ENCODE data around the gene TSTD1.

Gene TSTD1

DNA sequence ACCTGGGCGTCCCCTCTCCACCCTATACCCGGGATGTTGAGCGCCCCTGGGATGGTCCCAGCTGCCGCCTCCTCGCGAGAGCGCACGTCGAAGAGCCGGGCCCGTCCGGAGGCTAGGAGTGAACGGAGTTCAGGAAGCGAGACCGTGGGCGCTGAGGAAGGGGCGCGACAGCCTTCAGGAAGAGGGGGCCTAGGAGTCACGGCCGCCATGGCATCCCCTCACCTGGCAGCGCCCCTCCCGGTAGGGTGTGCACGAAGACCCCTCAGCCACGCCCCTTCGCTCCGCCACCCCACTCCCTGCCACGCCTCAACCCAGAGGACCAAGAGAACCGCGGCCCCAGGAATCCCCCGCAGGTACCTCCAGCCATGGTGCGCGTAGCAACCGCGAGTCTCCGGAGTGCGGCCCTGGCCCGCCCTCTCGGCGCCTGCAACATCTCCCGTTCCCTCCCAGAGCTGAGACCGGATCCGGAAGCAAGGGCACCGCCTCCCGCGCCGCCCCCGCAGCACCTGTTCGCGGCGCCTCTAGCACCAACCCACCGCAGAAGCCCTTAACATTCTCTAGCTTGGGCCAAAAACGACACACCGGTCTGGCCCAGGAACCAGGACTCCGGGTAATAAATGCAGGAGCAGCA is at the start of gene TSTD1:
TSTD1 (minus strand) TSS at position 442 of the 631 bp plus-strand sequence; CDS start at position 367, 75 bp downstream.
- H3K36me3 ChIP-seq (ENCODE audit: insufficient read depth, low read length) = peaks cover 39% of the 10 kb centered on the region
- H3K9me3 ChIP-seq (ENCODE audit: low read depth, low read length) = no peaks in the 10 kb centered on the region
- TF ChIP-seq POLR2AphosphoS5 (IDR thresholded peaks at IDR 0.05; ENCODE audit: borderline replicate concordance, low read depth, low read length) (peak; percentile 18; the same call in 1 of the 2 replicates), EZH2 (IDR thresholded peaks at IDR 0.05) (no peak)
- DNase-seq (ENCODE audit: low read depth, low spot score) = no peak
- peak within 1 kb of the TSS; percentile 69 for H3K9ac ChIP-seq (ENCODE audit: insufficient read length)
- peak within 1 kb of the TSS; percentile 79 for H3K4me3 ChIP-seq
- no peak within 1 kb of the TSS for H3K27ac ChIP-seq

DNA sequence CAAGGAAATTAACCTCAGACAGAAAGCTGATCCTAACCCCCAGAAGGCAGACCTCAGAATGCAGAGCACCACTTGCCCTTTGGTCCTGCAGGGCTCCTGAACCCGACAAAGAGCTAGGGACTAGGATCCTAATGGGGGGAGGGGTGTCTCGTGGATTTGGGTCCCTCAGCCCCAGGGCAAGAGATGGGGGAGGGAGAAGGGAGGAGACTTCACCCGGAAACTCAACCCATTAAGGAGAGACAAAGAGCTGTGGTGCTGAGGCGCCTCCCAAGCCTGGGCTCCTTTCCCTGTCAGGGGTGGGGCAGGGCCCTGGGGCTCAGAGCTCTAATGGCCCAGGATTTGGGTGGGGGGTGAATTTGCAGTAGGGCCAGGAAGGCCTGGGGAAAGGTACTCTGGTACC is 47.7 kb upstream of the TSTD1 start:
- TF ChIP-seq POLR2AphosphoS5 (IDR thresholded peaks at IDR 0.05; ENCODE audit: borderline replicate concordance, low read depth, low read length) (no peak), EZH2 (IDR thresholded peaks at IDR 0.05) (no peak), FOXP2 (optimal IDR thresholded peaks at IDR 0.05; ENCODE audit: control extremely low read depth, extremely low read length, insufficient read depth) (no peak)
- Histone ChIP-seq H3K9ac (ENCODE audit: insufficient read length) (no peak overlapping the region), H3K4me3 (no peak overlapping the region), H3K27ac (no peak overlapping the region), H3K9me3 (ENCODE audit: low read depth, low read length) (no peaks in the 10 kb centered on the region), H3K36me3 (ENCODE audit: insufficient read depth, low read length) (no peaks in the 10 kb centered on the region)
- no peak for DNase-seq (ENCODE audit: low read depth, low spot score)

GRCh38 chr1:161085165-161085564 is 46.4 kb upstream of the TSTD1 start:
- H3K27ac ChIP-seq = no peak overlapping the region
- TF ChIP-seq POLR2AphosphoS5 (IDR thresholded peaks at IDR 0.05; ENCODE audit: borderline replicate concordance, low read depth, low read length) (no peak), EZH2 (IDR thresholded peaks at IDR 0.05) (no peak), FOXP2 (optimal IDR thresholded peaks at IDR 0.05; ENCODE audit: control extremely low read depth, extremely low read length, insufficient read depth) (no peak)
- H3K9me3 ChIP-seq (ENCODE audit: low read depth, low read length) = no peaks in the 10 kb centered on the region
- H3K4me3 ChIP-seq = no peak overlapping the region
- no peak overlapping the region for H3K9ac ChIP-seq (ENCODE audit: insufficient read length)
- DNase-seq (ENCODE audit: low read depth, low spot score) = no peak
- no peaks in the 10 kb centered on the region for H3K36me3 ChIP-seq (ENCODE audit: insufficient read depth, low read length)

DNA sequence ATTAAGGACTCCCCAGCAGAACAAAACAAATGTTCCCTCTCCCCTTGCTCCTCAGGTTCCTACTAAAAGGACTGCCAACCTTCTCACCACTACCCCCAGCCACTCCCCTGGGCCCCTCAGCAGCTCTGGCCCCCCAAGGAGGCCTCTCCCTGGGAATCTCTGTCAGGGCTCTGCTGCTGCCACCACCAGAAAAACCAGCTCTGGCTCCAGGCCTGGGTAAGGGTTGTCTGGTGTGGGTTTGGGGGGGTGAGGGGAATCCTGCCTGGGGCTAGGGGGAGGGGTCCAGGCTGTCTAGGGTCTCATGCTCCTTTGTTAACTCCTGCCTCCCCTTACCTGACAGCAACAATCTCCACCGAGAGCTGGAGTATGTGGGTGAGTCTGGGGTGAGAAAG is 45.8 kb upstream of the TSTD1 start:
- Histone ChIP-seq H3K9ac (ENCODE audit: insufficient read length) (no peak overlapping the region), H3K4me3 (no peak overlapping the region), H3K9me3 (ENCODE audit: low read depth, low read length) (no peaks in the 10 kb centered on the region), H3K27ac (no peak overlapping the region), H3K36me3 (ENCODE audit: insufficient read depth, low read length) (no peaks in the 10 kb centered on the region)
- no peak for DNase-seq (ENCODE audit: low read depth, low spot score)
- TF ChIP-seq POLR2AphosphoS5 (IDR thresholded peaks at IDR 0.05; ENCODE audit: borderline replicate concordance, low read depth, low read length) (no peak), EZH2 (IDR thresholded peaks at IDR 0.05) (no peak)

DNA sequence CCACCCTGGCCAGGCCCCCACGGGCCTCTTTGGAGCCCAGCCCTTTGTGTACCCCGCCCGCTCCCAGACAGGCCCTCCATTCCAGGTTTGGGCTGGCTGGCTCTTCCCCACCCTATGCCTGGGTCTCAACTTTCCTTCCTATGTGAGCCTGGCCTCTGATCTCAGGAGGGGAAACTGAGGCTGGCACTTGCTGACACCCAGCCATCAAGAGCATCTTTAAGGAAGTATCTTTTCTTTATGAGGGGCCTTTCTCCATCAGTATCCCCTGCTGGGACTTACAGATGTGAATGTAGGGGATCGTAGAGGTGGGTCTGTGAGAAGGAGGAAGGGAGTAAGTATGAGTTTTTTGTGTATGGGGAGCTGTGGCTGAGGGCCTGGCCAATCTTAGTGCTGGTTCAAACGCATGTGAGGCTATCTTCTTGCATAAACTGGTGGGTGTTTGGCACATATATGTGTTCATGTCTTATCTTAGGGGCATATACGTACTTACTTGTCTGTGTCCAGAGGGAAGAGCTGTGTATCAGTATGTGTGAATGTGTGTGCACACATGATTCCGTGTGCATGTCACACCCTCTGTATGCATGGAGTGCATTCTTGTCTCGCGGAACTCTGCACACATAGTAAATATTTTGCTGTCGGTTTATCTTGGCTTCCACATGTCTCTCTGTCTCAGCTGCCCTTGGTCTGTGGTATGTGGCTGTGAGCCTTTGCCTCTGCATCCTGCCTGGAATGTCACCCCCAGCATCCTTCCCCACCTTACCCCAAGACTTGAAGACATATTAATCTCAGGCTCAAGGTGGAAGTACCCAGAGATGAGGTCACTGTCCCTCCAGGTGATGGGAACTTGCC is 45.2 kb upstream of the TSTD1 start:
- no peak for DNase-seq (ENCODE audit: low read depth, low spot score)
- Histone ChIP-seq H3K27ac (no peak overlapping the region), H3K36me3 (ENCODE audit: insufficient read depth, low read length) (no peaks in the 10 kb centered on the region), H3K4me3 (no peak overlapping the region), H3K9me3 (ENCODE audit: low read depth, low read length) (no peaks in the 10 kb centered on the region), H3K9ac (ENCODE audit: insufficient read length) (no peak overlapping the region)
- TF ChIP-seq POLR2AphosphoS5 (IDR thresholded peaks at IDR 0.05; ENCODE audit: borderline replicate concordance, low read depth, low read length) (no peak), EZH2 (IDR thresholded peaks at IDR 0.05) (no peak), FOXP2 (optimal IDR thresholded peaks at IDR 0.05; ENCODE audit: control extremely low read depth, extremely low read length, insufficient read depth) (no peak)

GRCh38 chr1:161082996-161083747 is 44.4 kb upstream of the TSTD1 start:
- no peak for DNase-seq (ENCODE audit: low read depth, low spot score)
- Histone ChIP-seq H3K9ac (ENCODE audit: insufficient read length) (no peak overlapping the region), H3K27ac (no peak overlapping the region), H3K4me3 (no peak overlapping the region), H3K9me3 (ENCODE audit: low read depth, low read length) (no peaks in the 10 kb centered on the region), H3K36me3 (ENCODE audit: insufficient read depth, low read length) (no peaks in the 10 kb centered on the region)
- TF ChIP-seq FOXP2 (optimal IDR thresholded peaks at IDR 0.05; ENCODE audit: control extremely low read depth, extremely low read length, insufficient read depth) (no peak), POLR2AphosphoS5 (IDR thresholded peaks at IDR 0.05; ENCODE audit: borderline replicate concordance, low read depth, low read length) (no peak), EZH2 (IDR thresholded peaks at IDR 0.05) (no peak)

DNA sequence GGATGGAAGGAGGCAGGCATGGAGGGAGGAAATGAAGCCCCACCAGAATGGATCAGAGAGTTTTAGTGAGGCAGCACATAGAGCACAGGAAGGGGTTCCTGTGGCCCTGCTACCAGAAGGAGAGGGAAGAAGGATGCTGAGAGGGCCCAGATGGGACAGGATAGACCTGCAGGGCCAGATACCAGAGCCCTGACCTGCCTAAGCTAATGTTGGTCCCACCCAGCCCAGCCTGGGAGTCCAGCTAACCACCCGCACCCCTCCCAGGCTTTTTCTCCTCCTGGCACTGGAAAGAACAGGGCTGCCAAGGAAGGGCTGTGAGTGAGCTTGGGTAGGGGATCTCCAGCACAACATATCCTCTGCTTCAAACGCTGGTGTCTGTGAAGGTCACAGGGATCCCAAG is 43.7 kb upstream of the TSTD1 start:
- Histone ChIP-seq H3K9me3 (ENCODE audit: low read depth, low read length) (no peaks in the 10 kb centered on the region), H3K9ac (ENCODE audit: insufficient read length) (no peak overlapping the region), H3K27ac (no peak overlapping the region), H3K4me3 (no peak overlapping the region), H3K36me3 (ENCODE audit: insufficient read depth, low read length) (no peaks in the 10 kb centered on the region)
- no peak for TF ChIP-seq POLR2AphosphoS5 (IDR thresholded peaks at IDR 0.05; ENCODE audit: borderline replicate concordance, low read depth, low read length)
- no peak for TF ChIP-seq EZH2 (IDR thresholded peaks at IDR 0.05)
- TF ChIP-seq FOXP2 (optimal IDR thresholded peaks at IDR 0.05; ENCODE audit: control extremely low read depth, extremely low read length, insufficient read depth) = no peak
- DNase-seq (ENCODE audit: low read depth, low spot score) = no peak

DNA sequence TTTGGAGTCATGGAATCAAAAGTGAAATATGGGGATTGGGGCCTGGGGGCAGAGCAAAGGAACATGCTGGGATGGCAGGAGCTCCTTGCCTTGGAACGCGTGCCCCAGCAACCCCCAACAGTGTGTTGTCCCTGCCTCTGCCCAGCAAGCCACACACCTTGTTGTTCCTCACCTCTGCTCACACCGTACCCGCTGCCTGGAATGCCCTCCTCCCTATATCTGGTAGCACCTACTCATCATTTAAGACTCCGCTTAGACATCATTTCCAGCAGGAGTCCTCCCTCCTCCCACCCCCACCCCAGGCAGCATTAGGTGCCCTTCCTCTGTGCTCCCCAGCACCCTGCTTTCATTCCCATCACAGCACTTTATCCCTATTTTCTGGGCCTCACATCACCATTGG is 42.8 kb upstream of the TSTD1 start:
- Histone ChIP-seq H3K9ac (ENCODE audit: insufficient read length) (no peak overlapping the region), H3K36me3 (ENCODE audit: insufficient read depth, low read length) (no peaks in the 10 kb centered on the region), H3K4me3 (no peak overlapping the region), H3K27ac (no peak overlapping the region), H3K9me3 (ENCODE audit: low read depth, low read length) (no peaks in the 10 kb centered on the region)
- TF ChIP-seq EZH2 (IDR thresholded peaks at IDR 0.05) (no peak), POLR2AphosphoS5 (IDR thresholded peaks at IDR 0.05; ENCODE audit: borderline replicate concordance, low read depth, low read length) (no peak), FOXP2 (optimal IDR thresholded peaks at IDR 0.05; ENCODE audit: control extremely low read depth, extremely low read length, insufficient read depth) (no peak)
- DNase-seq (ENCODE audit: low read depth, low spot score) = no peak
